A549 (cell line): ENCODE data around the gene FAM78A. TPM values are rescaled to one million over a fixed set of nuclear protein-coding genes. Genes with fewer than 3 reads are reported as not detected.

Experiments used
- ATAC-seq, 2 experiments: fragments of 200-7000 bp in 1 of 2; fragments of >200 bp in 1 of 2; cut with Nextera tagmentation in 1 of 2; cut with Tn5 transposase in 1 of 2; 3 replicates each; pipeline versions ENCODE4 v1.8.0 to v1.9.1; 2018 to 2020; ENCODE audit warnings: mild to moderate bottlenecking in 1 of 2, moderate library complexity in 1 of 2
- CTCF ChIA-PET: fragments of 300-600 bp; sonication (Branson Sonifier 250); formaldehyde crosslinking; extraction: SDS; loops from one replicate; lab custom pipeline; 2021; ENCODE audit warnings: antibody characterized with exemption, inconsistent platforms; lab: Yijun Ruan, JAX
- POLR2A ChIA-PET: fragments of 350-600 bp; formaldehyde crosslinking; extraction: SDS; loops from one replicate; lab custom pipeline; 2021; ENCODE audit warnings: antibody characterized with exemption, inconsistent platforms; lab: Yijun Ruan, JAX
- DNase-seq, 2 experiments: peaks; one replicate each; pipeline versions ENCODE4 v3.0.0 to v3.0.0-alpha.2; 2011 to 2016; ENCODE audit warnings: low read depth in 1 of 2, low spot score in 1 of 2
- FAIRE-seq: peaks from 2 replicates; lab custom pipeline; 2011; peaks lifted over from hg19 to GRCh38; lab: Jason Lieb, UNC
- H3K27ac ChIP-seq, 2 experiments: fragments of >200 bp; sonication (Bioruptor Twin); formaldehyde crosslinking; 3 replicates each; pipeline ENCODE4 v1.5.1; 2016 to 2017
- H3K4me1 ChIP-seq: fragments of >200 bp; sonication (Bioruptor Twin); formaldehyde crosslinking; 3 replicates; pipeline ENCODE4 v1.6.1; 2016
- H3K4me2 ChIP-seq: fragments of >200 bp; sonication (Bioruptor Twin); formaldehyde crosslinking; 3 replicates; pipeline ENCODE4 v1.6.1; 2016
- H3K4me3 ChIP-seq: fragments of >200 bp; sonication (Bioruptor Twin); formaldehyde crosslinking; 3 replicates; pipeline ENCODE4 v1.5.1; 2016
- H3K9me3 ChIP-seq: fragments of >200 bp; sonication (Bioruptor Twin); formaldehyde crosslinking; 3 replicates; pipeline ENCODE4 v1.6.1; 2016
- BHLHE40 ChIP-seq: IDR thresholded peaks from 2 replicates; pipeline ENCODE4 v1.6.1; 2012; ENCODE audit warnings: low read depth, low read length, inconsistent platforms
- CBX8 ChIP-seq: fragments of 200-600 bp; sonication (generic); IDR thresholded peaks from 2 replicates; pipeline ENCODE4 v1.6.1; 2016
- CHD2 ChIP-seq: fragments of 150-350 bp; IDR thresholded peaks from 2 replicates; pipeline ENCODE4 v1.6.1; 2014; ENCODE audit warnings: low read length; ENCODE audit not compliant: partially characterized antibody
- E2F6 ChIP-seq: IDR thresholded peaks from 2 replicates; pipeline ENCODE4 v1.6.1; 2012; ENCODE audit warnings: low read depth, borderline replicate concordance
- EHMT2 ChIP-seq: fragments of 200-600 bp; sonication (generic); IDR thresholded peaks from 2 replicates; pipeline ENCODE4 v1.6.1; 2016; ENCODE audit warnings: antibody characterized with exemption, low read depth, mild to moderate bottlenecking, moderate library complexity
- FOSB ChIP-seq: fragments of 250-450 bp; sonication (Bioruptor Pico); IDR thresholded peaks from 2 replicates; pipeline ENCODE4 v1.5.0; 2020; ENCODE audit warnings: mild to moderate bottlenecking, moderate library complexity
- HMGXB4 ChIP-seq: fragments of 250-450 bp; sonication (Bioruptor Pico); IDR thresholded peaks from 2 replicates; pipeline ENCODE4 v1.5.0; 2021; ENCODE audit warnings: mild to moderate bottlenecking, moderate library complexity, borderline replicate concordance
- HOXA7 ChIP-seq: fragments of 250-450 bp; sonication (Bioruptor Pico); IDR thresholded peaks from 2 replicates; pipeline ENCODE4 v1.5.0; 2020; ENCODE audit warnings: mild to moderate bottlenecking, moderate library complexity
- HOXB13 ChIP-seq: fragments of 250-450 bp; sonication (Bioruptor Pico); IDR thresholded peaks from 2 replicates; pipeline ENCODE4 v1.5.0; 2020; ENCODE audit warnings: low read depth, mild to moderate bottlenecking, moderate library complexity
- MAFK ChIP-seq: fragments of 450-650 bp; IDR thresholded peaks from 2 replicates; pipeline ENCODE4 v1.6.1; 2014; ENCODE audit not compliant: partially characterized antibody
- NPAS2 ChIP-seq: fragments of 250-450 bp; sonication (Bioruptor Pico); IDR thresholded peaks from 2 replicates; pipeline ENCODE4 v1.8.0; 2022; ENCODE audit warnings: mild to moderate bottlenecking, moderate library complexity, borderline replicate concordance
- NR3C1 ChIP-seq: fragments of >200 bp; sonication (Bioruptor Twin); formaldehyde crosslinking; IDR thresholded peaks from 3 replicates; pipeline ENCODE4 v1.6.1; 2017
- PBX3 ChIP-seq: IDR thresholded peaks from 2 replicates; pipeline ENCODE4 v1.6.1; 2012
- REST ChIP-seq: fragments of 200-600 bp; sonication (generic); IDR thresholded peaks from 2 replicates; pipeline ENCODE4 v1.6.1; 2016; ENCODE audit warnings: antibody characterized with exemption, mild to moderate bottlenecking, moderate library complexity
- RNF2 ChIP-seq: fragments of 200-600 bp; sonication (generic); IDR thresholded peaks from 2 replicates; pipeline ENCODE4 v1.6.1; 2016; ENCODE audit warnings: low read depth, mild to moderate bottlenecking, antibody characterized with exemption, moderate library complexity, borderline replicate concordance
- TP53 ChIP-seq: fragments of 250-450 bp; sonication (Bioruptor Pico); IDR thresholded peaks from 2 replicates; pipeline ENCODE4 v1.5.0; 2021; ENCODE audit warnings: mild to moderate bottlenecking, moderate library complexity
- WGBS: methylation state at CpG from one replicate; pipeline ENCODE4 v1.1.6; 2017; ENCODE audit errors: missing lambda C conversion rate; 5-methylcytosine and 5-hydroxymethylcytosine counted together
- polyA plus RNA-seq, 4 experiments: library from polyadenylated mRNA; depleted of rRNA in 3 of 4; stranded (reverse); fragments of >200 nt; fragmentation: RNase III in 1 of 4; extraction: RNeasy Plus Mini Kit Qiagen cat#74134 plus additional on column Dnase treatment in 1 of 4; gene quantifications; 2 replicates in 3 of 4; 3 replicates in 1 of 4; pipeline ENCODE4 v1.2.3, GENCODE V29; 2011 to 2017

FAM78A gene
- polyA plus RNA-seq, 2 of the 4 experiments (the other 2 are of a cell fraction) = 0.44 to 0.50 TPM

GRCh38 chr9:131299961-131300347, 23.6 kb upstream of the FAM78A start (continued):
- TF ChIP-seq HMGXB4 = no peak
- no peak for TF ChIP-seq PBX3
- TF ChIP-seq BHLHE40 = no peak
- TF ChIP-seq CHD2 = no peak

GRCh38 chr9:131299346-131299960, 23.1 kb upstream of the FAM78A start:
- 61% methylated on average over 22 of the region's 22 CpGs for WGBS
- H3K27ac ChIP-seq = no peak overlapping the region
- CTCF ChIA-PET = interaction anchor here (0.6 to 6.1 kb wide), 6 partner anchors 10 to 242 kb away, joined by 3 to 28 read pairs (median 3); partner anchors contain the start of gene PLPP7
- TF ChIP-seq FOSB (no peak), HOXA7 (CRISPR knock-in tag) (no peak), NPAS2 (CRISPR knock-in tag) (no peak), EHMT2 (no peak), RNF2 (no peak), REST (no peak), NR3C1 (no peak), E2F6 (no peak), TP53 (CRISPR knock-in tag) (no peak), MAFK (no peak), HOXB13 (CRISPR knock-in tag) (no peak)
- H3K4me1 ChIP-seq = no peaks in the 10 kb centered on the region
- H3K4me2 ChIP-seq = no peak overlapping the region
- ATAC-seq (no peak), FAIRE-seq (no peak), DNase-seq (no peak)
- no peaks in the 10 kb centered on the region for H3K9me3 ChIP-seq
- H3K4me3 ChIP-seq = no peak overlapping the region
- POLR2A ChIA-PET = no interaction called here

- no peaks in the 10 kb centered on the region for H3K4me1 ChIP-seq
- POLR2A ChIA-PET = no interaction called here
- no peak overlapping the region for H3K4me3 ChIP-seq
- FAIRE-seq = no peak
- no peaks in the 10 kb centered on the region for H3K9me3 ChIP-seq
- no peak for ATAC-seq
- TF ChIP-seq CBX8 (no peak), RNF2 (no peak)
- no peak overlapping the region for H3K27ac ChIP-seq
- no peak for DNase-seq
- CTCF ChIA-PET = interaction anchor here (0.6 to 6.1 kb wide), 5 partner anchors 9 to 53 kb away, joined by 3 to 28 read pairs (median 3); partner anchors contain the start of gene PLPP7
- H3K4me2 ChIP-seq = no peak overlapping the region
- WGBS = 72% methylated on average over 12 of the region's 12 CpGs
Observed at GRCh38 chr9:131298816-131299215, 22.5 kb upstream of the FAM78A start.
